GM12891 (cell line): ENCODE data around the gene ARID1B.

Source experiments
- POLR2A ChIP-seq: IDR thresholded peaks from 2 replicates; pipeline ENCODE4 v1.6.1; 2011; ENCODE audit warnings: low read depth, low read length, control low read depth
- SPI1 ChIP-seq: IDR thresholded peaks from 2 replicates; pipeline ENCODE4 v1.6.1; 2011; ENCODE audit warnings: low read depth, low read length, control low read depth
- TAF1 ChIP-seq: IDR thresholded peaks from 2 replicates; pipeline ENCODE4 v1.6.1; 2011; ENCODE audit warnings: low read depth, low read length, control low read depth

DNA sequence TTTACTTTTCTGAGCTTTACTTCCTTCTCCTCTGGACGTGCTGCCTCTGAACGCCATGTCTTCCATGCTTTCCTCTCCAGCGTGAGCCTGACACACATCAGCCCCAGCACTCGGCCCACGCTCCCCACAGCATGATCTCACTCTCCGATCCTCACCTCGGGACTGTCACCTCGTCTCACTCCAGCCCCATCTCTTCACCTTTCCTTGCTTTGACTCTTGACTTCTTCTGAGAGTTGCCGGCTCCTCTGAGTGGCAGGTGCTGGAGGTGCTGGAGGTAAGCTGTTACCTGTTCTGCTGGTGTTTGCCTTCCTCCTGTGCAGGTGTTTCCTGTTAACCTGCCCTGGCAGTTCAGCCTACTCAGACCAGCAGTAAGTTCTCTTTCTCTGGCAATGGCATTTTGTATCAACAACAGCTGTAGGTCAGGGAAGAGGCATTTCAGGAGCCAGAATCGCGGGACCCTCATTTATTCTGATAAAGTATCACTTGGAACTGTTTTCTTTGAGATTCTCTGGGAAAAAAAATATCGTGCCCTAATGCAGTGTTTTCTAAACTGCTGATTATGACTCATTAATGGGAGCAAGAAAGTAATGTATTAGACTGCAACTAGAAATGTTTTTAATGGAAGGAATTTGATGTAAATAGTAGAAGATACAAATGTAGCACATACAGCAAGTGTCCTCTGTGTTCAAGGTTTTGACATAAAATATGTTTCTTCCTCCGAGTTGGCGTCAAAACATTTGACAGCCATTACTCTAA, 106.5 kb downstream of the ARID1B start:
- TF ChIP-seq TAF1 (no peak), POLR2A (0 out of 2 replicates have a peak, but pooled peaks have one; percentile 20), SPI1 (no peak)
